Smooth muscle cell (in vitro differentiated cells): Measurements from ENCODE around the gene SCLY. TPM values are rescaled to one million over a fixed set of nuclear protein-coding genes. Genes with fewer than 3 reads are reported as not detected.

Source experiments
- DNase-seq: peaks from one replicate; lab custom pipeline; 2025; ENCODE audit not compliant: unreplicated experiment; lab: John Stamatoyannopoulos, UW
- H2AFZ ChIP-seq: fragments of 200-600 bp; sonication (generic); 2 replicates; pipeline ENCODE4 v1.6.0; 2016; ENCODE audit warnings: antibody characterized with exemption, low read depth, mild to moderate bottlenecking
- H3F3A ChIP-seq: fragments of 200-600 bp; sonication (generic); 2 replicates; pipeline ENCODE4 v1.6.0; 2017; ENCODE audit warnings: antibody characterized with exemption, low read depth
- H3K27ac ChIP-seq: fragments of 200-600 bp; sonication (generic); 2 replicates; pipeline ENCODE4 v1.5.1; 2016; ENCODE audit warnings: low read depth, mild to moderate bottlenecking
- H3K27me3 ChIP-seq: fragments of 200-600 bp; sonication (generic); 2 replicates; pipeline ENCODE4 v1.6.1; 2016; ENCODE audit warnings: low read depth, mild to moderate bottlenecking
- H3K36me3 ChIP-seq: fragments of 200-600 bp; sonication (generic); 2 replicates; pipeline ENCODE4 v1.5.1; 2016; ENCODE audit warnings: low read depth
- H3K4me1 ChIP-seq: fragments of 200-600 bp; sonication (generic); 2 replicates; pipeline ENCODE4 v1.5.1; 2016; ENCODE audit warnings: low read depth
- H3K4me2 ChIP-seq: fragments of 200-600 bp; sonication (generic); 2 replicates; pipeline ENCODE4 v1.6.0; 2016; ENCODE audit warnings: mild to moderate bottlenecking
- H3K4me3 ChIP-seq: fragments of 200-600 bp; sonication (generic); 2 replicates; pipeline ENCODE4 v1.5.1; 2016; ENCODE audit warnings: mild to moderate bottlenecking
- H3K79me2 ChIP-seq: fragments of 200-600 bp; sonication (generic); 2 replicates; pipeline ENCODE4 v1.6.0; 2016; ENCODE audit warnings: low read depth, mild to moderate bottlenecking
- H3K9ac ChIP-seq: fragments of 200-600 bp; sonication (generic); 2 replicates; pipeline ENCODE4 v1.6.0; 2016; ENCODE audit warnings: low read depth
- H3K9me3 ChIP-seq: fragments of 200-600 bp; sonication (generic); replicated peaks from 2 replicates; pipeline ENCODE4 v1.5.1; 2016; ENCODE audit warnings: low read depth
- H4K20me1 ChIP-seq: fragments of 200-600 bp; sonication (generic); 2 replicates; pipeline ENCODE4 v1.6.0; 2016; ENCODE audit warnings: low read depth
- CTCF ChIP-seq: fragments of 200-600 bp; sonication (generic); IDR thresholded peaks from 2 replicates; pipeline ENCODE4 v1.5.1; 2017; ENCODE audit warnings: borderline replicate concordance, mild to moderate bottlenecking, antibody characterized with exemption; ENCODE audit not compliant: insufficient read depth, poor library complexity, severe bottlenecking
- WGBS: methylation state at CpG from one replicate; pipeline ENCODE4 v1.1.7; 2016; ENCODE audit warnings: low lambda C conversion rate; 5-methylcytosine and 5-hydroxymethylcytosine counted together
- polyA plus RNA-seq: library from polyadenylated mRNA; unstranded; fragments of >200 nt; fragmentation: Nextera tagmentation; extraction: Ambion mirVana; gene quantifications from 2 replicates; pipeline ENCODE4 v1.2.1, GENCODE V29; 2016
- total RNA-seq: library from RNA; depleted of rRNA; stranded (reverse); fragments of >200 nt; gene quantifications from 2 replicates; pipeline ENCODE4 v1.2.3, GENCODE V29; 2014

Gene SCLY
- total and polyA plus RNA-seq, 2 experiments from 2014 or later: 7.6 to 12.9 TPM

GRCh38 chr2:238084761-238085160 is 24.0 kb downstream of the SCLY start:
- 97% methylated on average over 4 of the region's 7 CpGs for WGBS
- Histone ChIP-seq H3K4me2 (no peak overlapping the region), H3K9ac (no peak overlapping the region), H3K4me3 (no peak overlapping the region), H3K79me2 (no peaks in the 10 kb centered on the region), H3K4me1 (no peaks in the 10 kb centered on the region), H3K27ac (no peak overlapping the region), H3K36me3 (no peaks in the 10 kb centered on the region), H2AFZ (no peak overlapping the region), H3K9me3 (no peaks in the 10 kb centered on the region), H3K27me3 (no peaks in the 10 kb centered on the region), H3F3A (no peaks in the 10 kb centered on the region), H4K20me1 (no peaks in the 10 kb centered on the region)
- TF ChIP-seq CTCF: no peak
- no peak for DNase-seq

DNA sequence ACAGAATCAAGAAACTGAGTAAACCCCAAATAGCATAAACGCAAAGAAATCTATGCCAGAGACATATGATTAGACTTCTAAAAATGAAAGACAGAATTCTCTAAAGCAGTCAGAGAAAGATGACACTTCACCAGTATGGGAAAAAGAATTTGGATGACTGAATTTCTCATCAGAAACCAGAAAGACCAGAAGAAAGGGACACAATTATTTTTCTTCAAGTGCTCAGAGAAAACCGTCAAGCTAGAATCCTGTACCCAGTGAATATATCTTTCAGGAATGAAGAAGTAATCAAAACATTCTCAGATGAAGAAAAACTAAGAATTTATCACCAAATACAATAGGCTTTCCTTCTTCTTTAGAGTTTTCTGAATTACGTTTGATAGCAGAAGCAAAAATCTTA is 25.1 kb downstream of the SCLY start:
- no peaks in the 10 kb centered on the region for H3K79me2 ChIP-seq
- H3K9ac ChIP-seq: no peak overlapping the region
- no peak overlapping the region for H2AFZ ChIP-seq
- no peaks in the 10 kb centered on the region for H3F3A ChIP-seq
- no peaks in the 10 kb centered on the region for H4K20me1 ChIP-seq
- WGBS: 86% methylated on average over 3 of the region's 3 CpGs
- no peak for TF ChIP-seq CTCF
- no peak for DNase-seq
- H3K36me3 ChIP-seq: no peaks in the 10 kb centered on the region
- H3K4me3 ChIP-seq: no peak overlapping the region
- H3K27me3 ChIP-seq: no peaks in the 10 kb centered on the region
- no peak overlapping the region for H3K4me2 ChIP-seq
- H3K9me3 ChIP-seq: no peaks in the 10 kb centered on the region
- no peak overlapping the region for H3K27ac ChIP-seq
- no peaks in the 10 kb centered on the region for H3K4me1 ChIP-seq

DNA sequence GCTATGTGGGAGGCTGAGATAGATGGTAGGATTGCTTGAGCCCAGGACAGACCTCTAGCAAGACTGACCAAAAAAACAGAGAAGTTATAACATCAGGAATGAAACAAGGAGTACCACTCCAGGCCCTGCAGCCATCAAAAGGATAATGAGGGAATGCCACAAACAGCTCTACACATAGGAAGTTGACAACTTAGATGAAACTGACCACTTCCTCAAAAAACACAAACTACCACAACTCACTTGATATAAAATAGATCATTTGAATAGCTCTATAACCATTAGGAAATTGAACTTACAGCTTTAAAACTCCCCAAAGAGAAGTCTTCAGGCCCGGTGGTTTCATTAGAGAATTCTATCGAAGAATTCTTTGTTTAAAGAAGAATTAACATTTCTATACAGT is 26.4 kb downstream of the SCLY start:
- Histone ChIP-seq H3K4me1 (no peaks in the 10 kb centered on the region), H2AFZ (no peak overlapping the region), H3K4me2 (no peak overlapping the region), H4K20me1 (no peaks in the 10 kb centered on the region), H3K27ac (no peak overlapping the region), H3K79me2 (no peaks in the 10 kb centered on the region), H3K9me3 (no peaks in the 10 kb centered on the region), H3K4me3 (no peak overlapping the region), H3K27me3 (no peaks in the 10 kb centered on the region), H3K9ac (no peak overlapping the region), H3F3A (no peaks in the 10 kb centered on the region), H3K36me3 (no peaks in the 10 kb centered on the region)
- DNase-seq: no peak
- TF ChIP-seq CTCF: no peak
- WGBS: 97% methylated on average over 2 of the region's 2 CpGs

DNA sequence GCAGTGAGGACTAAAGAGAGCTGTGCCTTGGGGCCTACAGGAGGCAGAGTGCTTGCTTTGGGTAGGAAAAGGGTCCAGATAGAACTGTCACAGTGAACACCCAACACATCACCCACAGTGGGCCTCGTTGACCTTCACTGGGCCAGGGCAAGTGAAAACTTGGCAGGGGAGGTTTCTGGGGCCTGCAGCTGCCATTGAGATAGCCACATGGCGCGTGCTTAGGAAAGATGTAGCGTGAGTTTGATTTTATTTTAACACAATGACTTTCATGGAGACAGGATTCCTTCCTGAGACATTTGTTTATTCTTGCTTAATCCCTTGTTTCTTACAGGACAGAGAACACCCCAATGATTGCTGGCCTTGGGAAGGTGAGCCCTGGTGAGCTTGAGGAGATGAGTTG is 30.1 kb downstream of the SCLY start:
- H3K9me3 ChIP-seq: no peaks in the 10 kb centered on the region
- no peak overlapping the region for H3K4me3 ChIP-seq
- H3K27ac ChIP-seq: no peak overlapping the region
- no peak overlapping the region for H3K9ac ChIP-seq
- H4K20me1 ChIP-seq: no peaks in the 10 kb centered on the region
- H3K4me1 ChIP-seq: no peaks in the 10 kb centered on the region
- no peak for TF ChIP-seq CTCF
- WGBS: 98% methylated on average over 4 of the region's 4 CpGs
- H3K36me3 ChIP-seq: no peaks in the 10 kb centered on the region
- no peaks in the 10 kb centered on the region for H3F3A ChIP-seq
- H3K79me2 ChIP-seq: no peaks in the 10 kb centered on the region
- no peak overlapping the region for H3K4me2 ChIP-seq
- no peak overlapping the region for H2AFZ ChIP-seq
- no peaks in the 10 kb centered on the region for H3K27me3 ChIP-seq
- DNase-seq: no peak
